ENCODE measurements around the gene IGFBP1. TPM values are rescaled to one million over a fixed set of nuclear protein-coding genes. Genes with fewer than 3 reads are reported as not detected.

IGFBP1 gene
- total RNA-seq, 1 donor from 2014 or later = 0.30 TPM

GRCh38 chr7:45919231-45919784, 31.0 kb downstream of the IGFBP1 start:
- DNase-seq (ENCODE audit: low spot score) = no peak
- Mint-ChIP-seq H3K36me3 (ENCODE audit: low read depth) (peaks cover 23% of the 10 kb centered on the region), H3K9me3 (ENCODE audit: low read depth) (no peaks in the 10 kb centered on the region), H3K27me3 (ENCODE audit: low read depth) (no peaks in the 10 kb centered on the region), H3K4me1 (ENCODE audit: low read depth) (peaks cover 81% of the 10 kb centered on the region), H3K4me3 (ENCODE audit: unreplicated experiment) (peak overlapping the region; percentile 89), H3K27ac (ENCODE audit: unreplicated experiment) (peak overlapping the region; percentile 29)
- no peak for TF ChIP-seq CTCF (IDR thresholded peaks at IDR 0.05)

- Mint-ChIP-seq H3K4me1 (ENCODE audit: low read depth) (peaks cover 85% of the 10 kb centered on the region), H3K36me3 (ENCODE audit: low read depth) (peaks cover 17% of the 10 kb centered on the region), H3K9me3 (ENCODE audit: low read depth) (no peaks in the 10 kb centered on the region), H3K27ac (ENCODE audit: unreplicated experiment) (peak overlapping the region; percentile 78), H3K4me3 (ENCODE audit: unreplicated experiment) (peak overlapping the region; percentile 89), H3K27me3 (ENCODE audit: low read depth) (no peaks in the 10 kb centered on the region)
- DNase-seq (ENCODE audit: low spot score) = no peak
- peak; percentile 26 for TF ChIP-seq CTCF (IDR thresholded peaks at IDR 0.05)
Observed at GRCh38 chr7:45919993-45920459, 31.7 kb downstream of the IGFBP1 start.

- peaks cover 87% of the 10 kb centered on the region for H3K4me1 Mint-ChIP-seq (ENCODE audit: low read depth)
- H3K27ac Mint-ChIP-seq (ENCODE audit: unreplicated experiment) = peak within 1 kb of the TSS; percentile 97
- TF ChIP-seq CTCF (IDR thresholded peaks at IDR 0.05) = no peak
- H3K36me3 Mint-ChIP-seq (ENCODE audit: low read depth) = peaks cover 13% of the 10 kb centered on the region
- peak within 1 kb of the TSS; percentile 89 for H3K4me3 Mint-ChIP-seq (ENCODE audit: unreplicated experiment)
- no peak for DNase-seq (ENCODE audit: low spot score)
- H3K9me3 Mint-ChIP-seq (ENCODE audit: low read depth) = no peaks in the 10 kb centered on the region
- no peaks in the 10 kb centered on the region for H3K27me3 Mint-ChIP-seq (ENCODE audit: low read depth)
Observed at GRCh38 chr7:45920502-45921380, 32.5 kb downstream of the IGFBP1 start, which contains the start of gene IGFBP3. IGFBP3 (minus strand) TSS chr7:45921272; CDS start chr7:45921140, 132 bp downstream.

- Mint-ChIP-seq H3K4me1 (ENCODE audit: low read depth) (peaks cover 87% of the 10 kb centered on the region), H3K27me3 (ENCODE audit: low read depth) (no peaks in the 10 kb centered on the region), H3K9me3 (ENCODE audit: low read depth) (no peaks in the 10 kb centered on the region), H3K27ac (ENCODE audit: unreplicated experiment) (peak overlapping the region; percentile 55), H3K36me3 (ENCODE audit: low read depth) (peaks cover 7% of the 10 kb centered on the region), H3K4me3 (ENCODE audit: unreplicated experiment) (peak overlapping the region; percentile 68)
- TF ChIP-seq CTCF (IDR thresholded peaks at IDR 0.05) = no peak
- no peak for DNase-seq (ENCODE audit: low spot score)
Observed at GRCh38 chr7:45921381-45921698, 33.1 kb downstream of the IGFBP1 start.

- Mint-ChIP-seq H3K36me3 (ENCODE audit: low read depth) (peaks cover 7% of the 10 kb centered on the region), H3K9me3 (ENCODE audit: low read depth) (no peaks in the 10 kb centered on the region), H3K27me3 (ENCODE audit: low read depth) (no peaks in the 10 kb centered on the region), H3K27ac (ENCODE audit: unreplicated experiment) (peak overlapping the region; percentile 97), H3K4me3 (ENCODE audit: unreplicated experiment) (peak overlapping the region; percentile 68), H3K4me1 (ENCODE audit: low read depth) (peaks cover 87% of the 10 kb centered on the region)
- TF ChIP-seq CTCF (IDR thresholded peaks at IDR 0.05) = peak; percentile 98
- no peak for DNase-seq (ENCODE audit: low spot score)
Observed at GRCh38 chr7:45921699-45922519, 33.6 kb downstream of the IGFBP1 start.

All from chondrocyte (in vitro differentiated cells).